ENCODE data around the gene EFCC1.

- TF ChIP-seq POLR2AphosphoS5 (IDR thresholded peaks at IDR 0.05) (no peak), POLR2A (IDR thresholded peaks at IDR 0.05) (no peak)
Observed at GRCh38 chr3:129061023-129061887, 60.2 kb downstream of the EFCC1 start.

Measured in transverse colon (tissue), 3 donors.